Ovary (tissue), 9 donors: ENCODE measurements around the gene SLC7A11. TPM values are rescaled to one million over a fixed set of nuclear protein-coding genes. Genes with fewer than 3 reads are reported as not detected.

Experiments used
- DNase-seq, 5 donors: peaks; one replicate each; pipeline ENCODE4 v3.0.0-alpha.2; 2019 to 2020
- H3K27ac ChIP-seq, 2 donors: fragments of 200-600 bp; one replicate each; pipeline versions ENCODE4 v1.5.1 to v1.8.0; 2019 to 2022
- H3K27me3 ChIP-seq: fragments of 200-600 bp; one replicate; pipeline ENCODE4 v1.8.0; 2022
- H3K36me3 ChIP-seq: fragments of 200-600 bp; sonication (generic); one replicate; pipeline ENCODE4 v1.5.1; 2019
- H3K4me1 ChIP-seq: one replicate; pipeline ENCODE4 v1.8.1; 2013; ENCODE audit warnings: mild to moderate bottlenecking, moderate library complexity; ENCODE audit not compliant: insufficient read depth
- H3K4me3 ChIP-seq: fragments of 200-600 bp; sonication (generic); one replicate; pipeline ENCODE4 v1.5.1; 2017
- H3K9me3 ChIP-seq, 2 donors: fragments of 200-600 bp in 1 of 2; sonication (generic) in 1 of 2; one replicate each; pipeline versions ENCODE4 v1.5.1 to v1.8.1; 2013 to 2019; ENCODE audit warnings: mild to moderate bottlenecking in 1 of 2, moderate library complexity in 1 of 2
- EP300 ChIP-seq: sonication (generic); formaldehyde crosslinking; IDR thresholded peaks from one replicate; pipeline ENCODE4 v1.6.1; 2017; ENCODE audit warnings: antibody characterized with exemption
- POLR2A ChIP-seq: fragments of 450-650 bp; IDR thresholded peaks from one replicate; pipeline ENCODE4 v1.6.1; 2017; ENCODE audit warnings: antibody characterized with exemption, mild to moderate bottlenecking, moderate library complexity
- WGBS, 3 donors: extraction: QIAGEN DNeasy Blood & Tissue Kit in 1 of 3; methylation state at CpG; one replicate each; pipeline versions ENCODE4 v1.1.5 to v1.1.7; 2013 to 2017; 5-methylcytosine and 5-hydroxymethylcytosine counted together
- intact Hi-C, 4 donors: fragments of 100-400 bp; cut with DNase I; formaldehyde crosslinking; loops; one replicate each; pipeline versions ENCODE4 v1.11.0 to v1.15.1; 2022 to 2023
- polyA plus RNA-seq, 2 donors: library from polyadenylated mRNA; stranded (reverse); fragments of 200-250 nt in 1 of 2; fragments of 350-450 nt in 1 of 2; fragmentation: Illumina TruSeq in 1 of 2; extraction: RNeasy Lipid Tissue Mini Kit (QIAGEN cat#74804) in 1 of 2; gene quantifications; one replicate each; pipeline ENCODE4 v1.2.3, GENCODE V29; 2013 to 2014
- total RNA-seq, 7 donors: library from RNA; depleted of rRNA in 2 of 7; stranded (reverse); fragments of >200 nt in 2 of 7; fragmentation: NEBNext Ultra II Directional in 3 of 7; extraction: Animal tissue kit (Norgen Biotek cat#: 25700) in 3 of 7; gene quantifications; one replicate each; pipeline versions ENCODE4 v1.1.0 to v1.2.4, GENCODE V29; 2016 to 2023
- TF ChIP-seq, protein P1 (sequence below), 3 donors: fragments of 450-650 bp in 2 of 3; fragments of 200-600 bp in 1 of 3; IDR thresholded peaks; one replicate each; pipeline versions ENCODE4 v1.5.1 to v1.8.0; 2016 to 2022; ENCODE audit warnings: antibody characterized with exemption in 3 of 3, mild to moderate bottlenecking in 1 of 3
- donor health status: DM: no; HTN: no; CAD: no; lungs with moderate emphysema.
- donor health status: DM: no; HTN: no; CAD: no.
- donor health status: Bipolar disorder and iron deficiency.
- donor health status: DM: yes; HTN: yes; CAD: no.
- donor health status: DM: no; HTN: no; CAD: no.
- donor health status: DM: yes; HTN: yes; CAD: no.

Gene SLC7A11
- total and polyA plus RNA-seq, 9 donors = 0.05 to 18.1 (median 0.95) TPM

DNA sequence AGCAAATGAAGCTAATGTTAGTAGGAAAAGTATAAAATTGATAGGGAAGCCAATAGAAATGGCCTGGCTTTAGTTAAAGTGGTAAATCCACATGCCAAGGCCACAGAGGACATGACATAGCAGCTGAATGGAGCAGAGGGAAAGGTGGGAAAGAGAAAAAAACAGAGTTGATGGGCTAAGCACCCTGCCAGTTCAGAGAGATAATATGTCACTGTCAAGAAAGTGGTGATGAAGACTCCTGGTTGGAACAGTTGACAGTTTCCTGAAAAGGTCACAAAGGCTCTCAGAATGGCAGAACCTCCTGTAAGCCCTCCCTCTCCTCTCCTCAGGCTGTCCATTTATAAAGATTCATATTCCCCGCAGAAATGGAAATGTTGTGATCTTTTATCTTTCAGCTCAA lies 48.2 kb downstream of the SLC7A11 start:
- intact Hi-C loops = no loop called here

DNA sequence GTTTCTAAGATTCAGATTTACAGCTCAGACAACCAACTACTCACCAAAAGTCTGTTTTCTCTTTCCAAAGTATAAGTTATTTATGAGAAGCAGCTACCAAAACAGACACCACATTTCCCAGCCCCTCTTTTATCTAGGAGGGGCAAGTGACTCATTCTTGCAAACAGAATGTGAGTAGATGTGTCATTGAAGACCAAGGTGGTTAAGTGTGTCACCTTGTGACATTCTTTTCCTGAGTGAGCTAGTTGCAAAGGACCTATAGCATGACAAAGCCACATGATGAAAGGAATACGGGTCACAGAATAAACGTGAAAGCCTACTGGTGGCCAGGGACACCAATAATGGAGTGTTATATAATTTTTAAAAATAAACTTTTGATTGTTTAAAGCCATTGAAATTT lies 50.0 kb downstream of the SLC7A11 start:
- Histone ChIP-seq H3K4me1 (no peaks in the 10 kb centered on the region), H3K27me3 (no peaks in the 10 kb centered on the region), H3K4me3 (no peak overlapping the region), H3K9me3 (no peaks in the 10 kb centered on the region), H3K27ac (no peak overlapping the region), H3K36me3 (no peaks in the 10 kb centered on the region)
- no peak for TF ChIP-seq EP300
- no peak for TF ChIP-seq POLR2A
- TF ChIP-seq, protein P1, sequence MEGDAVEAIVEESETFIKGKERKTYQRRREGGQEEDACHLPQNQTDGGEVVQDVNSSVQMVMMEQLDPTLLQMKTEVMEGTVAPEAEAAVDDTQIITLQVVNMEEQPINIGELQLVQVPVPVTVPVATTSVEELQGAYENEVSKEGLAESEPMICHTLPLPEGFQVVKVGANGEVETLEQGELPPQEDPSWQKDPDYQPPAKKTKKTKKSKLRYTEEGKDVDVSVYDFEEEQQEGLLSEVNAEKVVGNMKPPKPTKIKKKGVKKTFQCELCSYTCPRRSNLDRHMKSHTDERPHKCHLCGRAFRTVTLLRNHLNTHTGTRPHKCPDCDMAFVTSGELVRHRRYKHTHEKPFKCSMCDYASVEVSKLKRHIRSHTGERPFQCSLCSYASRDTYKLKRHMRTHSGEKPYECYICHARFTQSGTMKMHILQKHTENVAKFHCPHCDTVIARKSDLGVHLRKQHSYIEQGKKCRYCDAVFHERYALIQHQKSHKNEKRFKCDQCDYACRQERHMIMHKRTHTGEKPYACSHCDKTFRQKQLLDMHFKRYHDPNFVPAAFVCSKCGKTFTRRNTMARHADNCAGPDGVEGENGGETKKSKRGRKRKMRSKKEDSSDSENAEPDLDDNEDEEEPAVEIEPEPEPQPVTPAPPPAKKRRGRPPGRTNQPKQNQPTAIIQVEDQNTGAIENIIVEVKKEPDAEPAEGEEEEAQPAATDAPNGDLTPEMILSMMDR (IDR thresholded peaks at IDR 0.05) = no peak
- intact Hi-C loops = no loop called here
- DNase-seq = no peak
- WGBS, 3 donors = 84 to 93% (median 90%) methylated on average over 2 of the region's 2 CpGs

More for the DNA sequence above, 48.2 kb downstream of the SLC7A11 start:
- TF ChIP-seq, protein P1 (IDR thresholded peaks at IDR 0.05) = no peak
- no peak for TF ChIP-seq POLR2A
- H3K9me3 ChIP-seq = no peaks in the 10 kb centered on the region
- no peak overlapping the region for H3K27ac ChIP-seq
- WGBS, 3 donors = 93 to 98% (median 98%) methylated on average over 1 of the region's 1 CpG
- H3K4me3 ChIP-seq = no peak overlapping the region
- H3K36me3 ChIP-seq = no peaks in the 10 kb centered on the region
- H3K4me1 ChIP-seq = no peaks in the 10 kb centered on the region
- no peak for DNase-seq
- no peaks in the 10 kb centered on the region for H3K27me3 ChIP-seq

DNA sequence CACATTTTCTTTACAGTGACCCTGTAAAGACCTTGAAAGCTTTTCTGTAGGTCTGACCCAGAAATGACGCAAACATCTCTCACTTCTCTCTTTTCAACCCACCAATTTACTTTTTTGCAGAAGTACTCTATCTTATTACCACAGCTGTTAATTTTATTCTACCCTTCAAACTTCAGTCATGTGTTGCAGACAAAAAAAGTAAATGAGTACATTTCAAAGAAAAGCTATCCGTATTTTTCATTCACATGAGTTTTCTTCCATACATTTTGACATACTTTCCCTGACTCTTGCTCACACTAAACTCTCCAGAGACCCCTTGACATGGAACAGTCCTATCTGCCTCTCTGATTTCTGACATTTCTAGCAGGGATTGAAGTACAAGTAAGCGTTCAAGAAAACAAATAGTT lies 51.7 kb downstream of the SLC7A11 start:
- no peaks in the 10 kb centered on the region for H3K27me3 ChIP-seq
- intact Hi-C loops = no loop called here
- no peaks in the 10 kb centered on the region for H3K9me3 ChIP-seq
- TF ChIP-seq POLR2A = no peak
- no peak for TF ChIP-seq EP300
- TF ChIP-seq, protein P1 (IDR thresholded peaks at IDR 0.05) = no peak
- DNase-seq = no peak
- 67 to 68% (median 67%) methylated on average over 3 of the region's 3 CpGs for WGBS, 3 donors
- no peak overlapping the region for H3K4me3 ChIP-seq
- no peak overlapping the region for H3K27ac ChIP-seq
- no peaks in the 10 kb centered on the region for H3K36me3 ChIP-seq
- no peaks in the 10 kb centered on the region for H3K4me1 ChIP-seq

DNA sequence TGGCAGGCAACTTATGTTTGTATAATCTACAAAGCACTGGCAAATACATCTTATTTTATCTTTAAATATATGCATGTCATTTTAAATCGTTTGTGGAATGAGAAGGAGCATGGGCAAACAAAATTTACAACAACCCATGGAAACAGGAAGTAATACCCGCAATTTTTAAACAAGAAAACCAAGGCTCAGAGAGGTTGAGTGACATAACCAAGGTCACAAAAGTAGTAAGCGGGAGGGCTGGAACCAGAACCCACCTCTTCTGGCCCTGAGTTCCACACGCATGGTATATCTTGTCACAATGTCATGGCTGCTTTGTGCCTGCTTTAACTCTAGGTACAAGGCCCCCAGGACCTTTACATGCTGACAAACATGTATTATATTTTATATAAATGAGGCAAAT lies 52.9 kb downstream of the SLC7A11 start:
- TF ChIP-seq POLR2A = no peak
- no peak for TF ChIP-seq EP300
- TF ChIP-seq, protein P1 (IDR thresholded peaks at IDR 0.05) = no peak
- WGBS, 3 donors = 79 to 81% (median 80%) methylated on average over 4 of the region's 4 CpGs
- no peak overlapping the region for H3K27ac ChIP-seq
- DNase-seq = no peak
- H3K9me3 ChIP-seq = no peaks in the 10 kb centered on the region
- no peaks in the 10 kb centered on the region for H3K27me3 ChIP-seq
- intact Hi-C loops = no loop called here
- no peak overlapping the region for H3K4me3 ChIP-seq
- no peaks in the 10 kb centered on the region for H3K4me1 ChIP-seq
- H3K36me3 ChIP-seq = no peaks in the 10 kb centered on the region
